NCI-H2029 treated with DMSO at 0.1 percent for 48 hours (cell line): ENCODE results near the gene POMC.
"Not testable (repeated sequence)": the region's sequence is repeated elsewhere in the genome, so short reads cannot be mapped to it uniquely, and the experiment has no call there.

Source experiments
- DNase-seq: peaks from one replicate; lab custom pipeline; 2025; lab: John Stamatoyannopoulos, UW

Gene POMC

GRCh38 chr2:25132299-25132635 is 36.1 kb downstream of the POMC start:
- no peak for DNase-seq

GRCh38 chr2:25131567-25132298 is 36.6 kb downstream of the POMC start:
- DNase-seq, result no peak

- no peak for DNase-seq
Measured at GRCh38 chr2:25131253-25131566, 37.2 kb downstream of the POMC start.

- DNase-seq, result no peak
Measured at GRCh38 chr2:25129901-25130520, 38.4 kb downstream of the POMC start.

DNA sequence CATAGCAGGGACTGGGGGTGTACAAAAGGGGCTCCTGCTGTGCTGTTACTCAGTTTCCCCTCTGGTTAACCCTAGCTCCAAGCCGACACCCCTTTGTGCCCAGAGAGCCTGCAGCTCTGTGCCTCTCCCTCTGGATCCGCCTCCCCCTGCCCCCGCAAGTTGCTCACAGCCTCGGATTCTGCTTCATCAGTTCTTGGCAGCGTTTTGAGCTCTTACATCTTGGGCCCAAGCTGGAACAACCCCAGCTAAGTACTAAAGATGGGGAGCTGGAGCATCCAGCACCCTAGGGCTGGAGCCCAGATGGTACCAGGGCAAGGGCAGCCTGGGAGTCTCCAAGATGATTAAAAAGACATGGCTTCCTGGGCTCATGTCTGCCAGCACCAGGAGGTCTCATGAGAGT is 40.7 kb downstream of the POMC start:
- DNase-seq, result no peak

DNA sequence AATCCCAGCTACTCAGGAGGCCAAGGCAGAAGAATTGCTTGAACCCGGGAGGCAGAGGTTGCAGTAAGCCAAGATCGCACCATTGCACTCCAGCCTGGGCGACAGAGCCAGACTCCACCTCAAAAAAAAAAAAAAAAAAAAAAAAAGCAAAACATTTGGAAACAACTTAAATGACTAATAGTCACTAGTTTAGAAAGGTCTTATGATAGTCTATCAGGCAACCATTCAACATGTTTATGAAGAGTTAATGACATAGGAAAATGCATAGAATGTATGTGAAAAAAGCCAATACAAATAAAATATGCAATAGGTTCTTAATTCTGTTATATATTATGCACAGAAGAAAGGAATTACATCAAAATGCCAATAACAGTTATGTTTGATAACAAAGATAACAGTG is 41.3 kb downstream of the POMC start:
- DNase-seq, result not testable (repeated sequence)

DNA sequence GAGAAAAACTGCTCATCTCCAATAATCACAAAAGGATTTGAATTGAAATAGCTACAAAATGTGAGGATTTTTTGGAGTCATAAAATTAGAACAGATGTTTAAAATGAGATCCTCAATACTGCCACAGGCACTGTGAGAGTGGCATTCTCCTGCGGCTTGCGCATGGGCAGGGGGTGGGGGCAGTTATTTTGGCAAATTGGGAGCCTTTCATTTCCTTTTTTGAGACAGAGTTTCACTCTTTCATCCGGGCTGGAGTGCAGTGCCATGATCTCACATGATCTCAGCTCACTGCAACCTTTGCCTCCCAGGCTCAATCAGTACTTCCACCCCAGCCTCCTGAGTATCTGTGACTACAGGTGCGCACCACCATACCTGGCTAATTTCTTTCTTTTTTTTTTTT is 42.4 kb downstream of the POMC start:
- DNase-seq, result no peak

GRCh38 chr2:25125189-25125588 is 43.2 kb downstream of the POMC start:
- DNase-seq, result no peak

DNA sequence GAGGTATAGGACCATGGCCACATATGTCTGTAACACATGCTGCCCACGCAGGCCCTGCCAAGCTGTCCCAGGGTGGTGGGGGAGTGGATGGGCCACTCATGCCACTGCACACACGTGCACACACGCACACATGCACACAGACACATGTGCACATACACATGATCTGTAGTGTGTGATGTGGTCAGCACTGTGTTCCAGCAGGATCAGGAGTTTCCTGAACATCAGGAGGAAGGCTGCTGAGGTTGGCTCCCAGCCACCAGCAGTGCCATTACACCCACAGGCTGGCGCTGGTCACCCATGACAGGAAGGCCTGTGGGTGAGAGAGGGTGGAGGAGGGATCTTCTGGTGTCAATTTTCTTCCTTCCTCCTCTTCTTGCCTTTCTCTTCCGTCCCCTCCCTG is 44.7 kb downstream of the POMC start:
- no peak for DNase-seq

GRCh38 chr2:25122367-25122766 is 46.0 kb downstream of the POMC start:
- DNase-seq, result no peak

- DNase-seq, result no peak
Measured at GRCh38 chr2:25119263-25119662, 49.1 kb downstream of the POMC start.

DNA sequence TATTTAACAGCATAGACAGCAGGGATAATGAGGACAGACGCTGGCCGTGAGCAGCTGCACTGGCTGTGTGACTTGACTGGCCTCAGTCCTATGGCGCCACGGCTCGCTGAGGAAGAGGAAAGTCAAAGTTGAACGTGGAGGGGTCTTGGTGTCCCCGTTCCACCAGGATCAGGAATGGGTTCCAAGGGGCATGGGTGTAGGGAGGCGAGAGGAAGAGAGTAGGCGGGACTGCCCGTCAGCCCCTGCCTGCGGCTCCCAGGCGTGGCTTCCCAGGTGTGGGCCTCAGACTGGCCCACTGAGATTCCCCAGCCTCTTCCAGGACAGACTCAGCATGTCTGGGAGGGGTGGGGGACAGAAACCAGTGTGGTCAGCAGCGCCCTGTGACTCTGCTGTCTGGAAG is 51.4 kb downstream of the POMC start:
- DNase-seq, result no peak

GRCh38 chr2:25115902-25116301 is 52.5 kb downstream of the POMC start:
- no peak for DNase-seq

GRCh38 chr2:25115249-25115883 is 53.0 kb downstream of the POMC start:
- no peak for DNase-seq

- no peak for DNase-seq
Measured at GRCh38 chr2:25112113-25112512, 56.3 kb downstream of the POMC start.
